Endodermal cell (in vitro differentiated cells): ENCODE results near the gene SCUBE2. TPM values are rescaled to one million over a fixed set of nuclear protein-coding genes. Genes with fewer than 3 reads are reported as not detected.

ENCODE experiments used
- DNase-seq: peaks from one replicate; pipeline ENCODE4 v3.0.0-alpha.2; 2017
- H3K27ac ChIP-seq: 2 replicates; pipeline ENCODE4 v1.5.1; 2013; ENCODE audit warnings: mild to moderate bottlenecking, low read depth, low read length, moderate library complexity
- H3K27me3 ChIP-seq: 2 replicates; pipeline ENCODE4 v1.6.1; 2013; ENCODE audit warnings: mild to moderate bottlenecking, low read length, moderate library complexity; ENCODE audit not compliant: insufficient read depth, control insufficient read depth, poor library complexity, severe bottlenecking
- H3K36me3 ChIP-seq: 2 replicates; pipeline ENCODE4 v1.7.0; 2013; ENCODE audit warnings: mild to moderate bottlenecking, low read length, moderate library complexity; ENCODE audit not compliant: control insufficient read depth, insufficient read depth
- H3K4me1 ChIP-seq: one replicate; pipeline ENCODE4 v1.7.0; 2013; ENCODE audit warnings: low read length; ENCODE audit not compliant: control insufficient read depth, insufficient read depth
- H3K4me3 ChIP-seq: 2 replicates; pipeline ENCODE4 v1.5.1; 2013; ENCODE audit warnings: mild to moderate bottlenecking, low read length, moderate library complexity
- H3K9ac ChIP-seq: 2 replicates; pipeline ENCODE4 v1.6.1; 2013; ENCODE audit warnings: mild to moderate bottlenecking, low read length, moderate library complexity; ENCODE audit not compliant: poor library complexity, severe bottlenecking; ENCODE audit errors: extremely low read depth
- H3K9me3 ChIP-seq: 2 replicates; pipeline ENCODE4 v1.6.1; 2013; ENCODE audit warnings: mild to moderate bottlenecking, low read length, moderate library complexity; ENCODE audit not compliant: control insufficient read depth
- H3K27ac Mint-ChIP-seq: 2 replicates; pipeline ENCODE4 v1.8.0; 2020; ENCODE audit warnings: mixed read lengths
- H3K27me3 Mint-ChIP-seq: 2 replicates; pipeline ENCODE4 v1.8.0; 2021; ENCODE audit warnings: mild to moderate bottlenecking, mixed read lengths; ENCODE audit not compliant: insufficient read depth
- H3K36me3 Mint-ChIP-seq: 2 replicates; pipeline ENCODE4 v1.8.0; 2020; ENCODE audit warnings: low read depth, mixed read lengths
- H3K4me1 Mint-ChIP-seq: 2 replicates; pipeline ENCODE4 v1.8.0; 2020; ENCODE audit warnings: mixed read lengths
- H3K4me3 Mint-ChIP-seq: 2 replicates; pipeline ENCODE4 v1.8.0; 2020; ENCODE audit warnings: mild to moderate bottlenecking, moderate library complexity, mixed read lengths
- H3K9me3 Mint-ChIP-seq: 2 replicates; pipeline ENCODE4 v1.8.0; 2020; ENCODE audit warnings: mild to moderate bottlenecking, mixed read lengths
- WGBS, 2 experiments: methylation state at CpG; one replicate each; pipeline versions ENCODE4 v1.1.5 to v1.1.7; 2013; ENCODE audit warnings: missing lambda C conversion rate in 2 of 2, mixed read lengths in 1 of 2; ENCODE audit not compliant: insufficient coverage in 1 of 2, insufficient read length in 1 of 2; 5-methylcytosine and 5-hydroxymethylcytosine counted together
- total RNA-seq, 2 donors: library from RNA; stranded (reverse); fragmentation: NEBNext Ultra II Directional in 1 of 2; extraction: Animal tissue kit (Norgen Biotek cat#: 25700) in 1 of 2; gene quantifications; 2 replicates in 1 of 2; 3 replicates in 1 of 2; pipeline ENCODE4 v1.2.1, GENCODE V29; 2021
- TF ChIP-seq, protein P1 (sequence below): fragments of 200-600 bp; sonication (generic); conservative IDR thresholded peaks from 2 replicates; pipeline ENCODE4 v1.5.0; 2021; ENCODE audit warnings: antibody characterized with exemption, mild to moderate bottlenecking

Gene SCUBE2
- total RNA-seq, 2 donors from 2014 or later = 1.5 to 2.0 TPM

DNA sequence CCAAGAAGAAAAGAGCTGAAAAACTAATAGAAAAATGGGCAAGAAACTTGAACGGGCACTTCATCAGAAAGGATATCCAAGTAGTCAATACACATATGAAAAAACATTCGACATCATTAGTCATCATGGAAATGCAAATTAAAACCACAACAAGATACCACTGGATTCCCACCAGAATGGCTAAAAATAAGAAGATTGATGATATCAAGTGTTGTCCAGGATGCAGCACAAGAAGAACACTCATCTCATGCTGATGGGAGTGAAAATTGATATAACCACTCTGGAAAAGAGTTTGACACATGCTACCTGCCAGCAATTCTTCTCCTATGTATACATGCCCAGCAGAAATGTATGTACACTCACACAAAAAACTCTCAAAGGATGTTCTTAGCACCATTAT lies 26.9 kb upstream of the SCUBE2 start:
- no peaks in the 10 kb centered on the region for H3K27me3 Mint-ChIP-seq
- 100% methylated on average over 1 of the region's 2 CpGs; no CpG with 5 or more reads in 1 of the 2 experiments for WGBS, 2 experiments
- no peak overlapping the region for H3K4me3 ChIP-seq

DNA sequence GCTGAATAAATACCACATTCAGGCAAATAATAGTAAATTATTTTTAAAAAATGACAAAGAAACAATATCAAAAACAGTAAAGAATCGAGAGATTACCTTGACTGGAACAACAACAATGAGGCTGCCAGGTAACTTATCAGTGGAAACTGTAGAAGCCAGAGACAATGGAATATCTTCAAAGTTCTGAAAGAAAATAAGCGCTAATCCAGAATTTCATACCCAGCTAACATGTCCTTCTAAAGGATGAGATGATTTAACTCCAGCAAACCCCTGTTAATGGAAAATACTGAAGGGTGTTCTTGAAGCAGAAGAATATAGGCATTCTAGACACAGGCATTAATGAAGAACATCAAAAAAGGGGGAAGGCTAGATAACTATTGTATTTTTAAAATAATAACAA lies 20.7 kb upstream of the SCUBE2 start:
- peaks cover 29% of the 10 kb centered on the region for H3K9me3 Mint-ChIP-seq
- no peaks in the 10 kb centered on the region for H3K27me3 Mint-ChIP-seq
- 90 to 100% methylated on average over 1 to 2 of the region's 2 CpGs for WGBS, 2 experiments

More for the DNA sequence above, 26.9 kb upstream of the SCUBE2 start:
- Mint-ChIP-seq H3K27ac (no peak overlapping the region), H3K9me3 (peaks cover 10% of the 10 kb centered on the region), H3K4me3 (no peak overlapping the region), H3K4me1 (peaks cover 8% of the 10 kb centered on the region), H3K36me3 (peaks cover 6% of the 10 kb centered on the region)
- no peaks in the 10 kb centered on the region for H3K36me3 ChIP-seq
- H3K9me3 ChIP-seq = peaks cover 17% of the 10 kb centered on the region
- H3K27me3 ChIP-seq = no peaks in the 10 kb centered on the region
- H3K9ac ChIP-seq = no peak overlapping the region
- no peaks in the 10 kb centered on the region for H3K4me1 ChIP-seq
- DNase-seq = no peak
- no peak overlapping the region for H3K27ac ChIP-seq
- TF ChIP-seq, protein P1, sequence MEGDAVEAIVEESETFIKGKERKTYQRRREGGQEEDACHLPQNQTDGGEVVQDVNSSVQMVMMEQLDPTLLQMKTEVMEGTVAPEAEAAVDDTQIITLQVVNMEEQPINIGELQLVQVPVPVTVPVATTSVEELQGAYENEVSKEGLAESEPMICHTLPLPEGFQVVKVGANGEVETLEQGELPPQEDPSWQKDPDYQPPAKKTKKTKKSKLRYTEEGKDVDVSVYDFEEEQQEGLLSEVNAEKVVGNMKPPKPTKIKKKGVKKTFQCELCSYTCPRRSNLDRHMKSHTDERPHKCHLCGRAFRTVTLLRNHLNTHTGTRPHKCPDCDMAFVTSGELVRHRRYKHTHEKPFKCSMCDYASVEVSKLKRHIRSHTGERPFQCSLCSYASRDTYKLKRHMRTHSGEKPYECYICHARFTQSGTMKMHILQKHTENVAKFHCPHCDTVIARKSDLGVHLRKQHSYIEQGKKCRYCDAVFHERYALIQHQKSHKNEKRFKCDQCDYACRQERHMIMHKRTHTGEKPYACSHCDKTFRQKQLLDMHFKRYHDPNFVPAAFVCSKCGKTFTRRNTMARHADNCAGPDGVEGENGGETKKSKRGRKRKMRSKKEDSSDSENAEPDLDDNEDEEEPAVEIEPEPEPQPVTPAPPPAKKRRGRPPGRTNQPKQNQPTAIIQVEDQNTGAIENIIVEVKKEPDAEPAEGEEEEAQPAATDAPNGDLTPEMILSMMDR = no peak

DNA sequence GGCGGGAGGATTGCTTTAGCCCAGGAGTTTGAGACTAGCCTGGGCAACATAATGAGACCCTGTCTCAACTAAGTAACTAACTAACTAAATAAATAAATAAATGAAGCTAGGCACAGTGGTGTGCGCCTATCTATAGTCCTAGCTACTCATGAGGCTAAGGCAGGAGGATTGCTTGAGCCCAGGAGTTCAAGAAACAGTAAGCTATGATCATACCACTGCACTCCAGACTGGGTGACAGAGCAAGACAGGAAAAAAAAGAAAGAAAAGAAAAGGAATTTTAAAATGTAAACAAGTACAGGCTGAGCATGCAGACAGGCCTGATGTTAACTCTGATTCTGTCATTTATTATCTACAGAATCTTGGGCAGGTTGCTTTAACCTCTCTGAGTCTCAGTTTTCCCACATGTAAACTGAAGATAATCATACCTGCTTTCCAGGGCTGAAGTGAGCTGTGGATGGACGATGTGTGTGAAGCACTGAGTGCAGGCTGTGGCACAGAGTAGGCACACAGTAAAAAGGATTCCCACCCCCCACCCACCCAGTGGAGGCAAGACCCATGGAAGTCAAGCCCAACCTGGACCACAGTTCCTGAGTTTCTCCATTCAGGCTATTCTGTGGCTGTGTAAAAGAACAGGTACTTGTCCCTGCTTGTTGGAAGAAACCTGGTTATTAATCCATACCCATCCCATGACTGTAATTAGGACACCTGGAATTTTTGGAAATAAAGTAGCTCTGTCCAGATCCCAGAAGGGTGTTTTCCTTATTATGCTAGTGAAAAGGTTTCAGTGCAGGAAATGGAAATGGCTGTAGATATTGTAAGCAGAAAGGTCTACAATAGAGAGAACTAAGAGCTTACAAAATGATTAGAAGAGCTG lies 18.7 kb upstream of the SCUBE2 start:
- peaks cover 13% of the 10 kb centered on the region for H3K36me3 Mint-ChIP-seq
- no peaks in the 10 kb centered on the region for H3K27me3 ChIP-seq
- H3K4me1 Mint-ChIP-seq = peaks cover 5% of the 10 kb centered on the region
- no peak overlapping the region for H3K9ac ChIP-seq
- H3K4me3 Mint-ChIP-seq = no peak overlapping the region
- H3K27ac Mint-ChIP-seq = no peak overlapping the region
- TF ChIP-seq, protein P1 = no peak
- no peaks in the 10 kb centered on the region for H3K27me3 Mint-ChIP-seq
- no peak overlapping the region for H3K27ac ChIP-seq
- WGBS, 2 experiments = 89 to 97% methylated on average over 1 to 3 of the region's 3 CpGs
- no peaks in the 10 kb centered on the region for H3K4me1 ChIP-seq
- DNase-seq = no peak
- H3K9me3 ChIP-seq = peaks cover 35% of the 10 kb centered on the region
- H3K36me3 ChIP-seq = peaks cover 6% of the 10 kb centered on the region
- H3K4me3 ChIP-seq = no peak overlapping the region
- peaks cover 29% of the 10 kb centered on the region for H3K9me3 Mint-ChIP-seq

More for the DNA sequence above, 20.7 kb upstream of the SCUBE2 start:
- Mint-ChIP-seq H3K4me1 (peaks cover 5% of the 10 kb centered on the region), H3K36me3 (peaks cover 13% of the 10 kb centered on the region), H3K27ac (no peak overlapping the region), H3K4me3 (no peak overlapping the region)
- TF ChIP-seq, protein P1 = no peak
- no peaks in the 10 kb centered on the region for H3K27me3 ChIP-seq
- no peaks in the 10 kb centered on the region for H3K4me1 ChIP-seq
- no peak overlapping the region for H3K9ac ChIP-seq
- peaks cover 36% of the 10 kb centered on the region for H3K9me3 ChIP-seq
- H3K4me3 ChIP-seq = no peak overlapping the region
- no peak for DNase-seq
- H3K36me3 ChIP-seq = peaks cover 6% of the 10 kb centered on the region
- no peak overlapping the region for H3K27ac ChIP-seq
